AG10803 (cell line): Measurements from ENCODE around the gene CMSS1.

ENCODE experiments used
- DNase-seq: peaks from one replicate; pipeline ENCODE4 v3.0.0; 2010; ENCODE audit warnings: low read depth
- H3K4me3 ChIP-seq: 2 replicates; pipeline ENCODE4 v1.5.1; 2011; ENCODE audit warnings: mild to moderate bottlenecking, low read length, control low read depth
- CTCF ChIP-seq: conservative IDR thresholded peaks from 2 replicates; pipeline ENCODE4 v1.5.1; 2011; ENCODE audit warnings: mild to moderate bottlenecking, low read length, control low read depth, inconsistent platforms

The CMSS1 gene

DNA sequence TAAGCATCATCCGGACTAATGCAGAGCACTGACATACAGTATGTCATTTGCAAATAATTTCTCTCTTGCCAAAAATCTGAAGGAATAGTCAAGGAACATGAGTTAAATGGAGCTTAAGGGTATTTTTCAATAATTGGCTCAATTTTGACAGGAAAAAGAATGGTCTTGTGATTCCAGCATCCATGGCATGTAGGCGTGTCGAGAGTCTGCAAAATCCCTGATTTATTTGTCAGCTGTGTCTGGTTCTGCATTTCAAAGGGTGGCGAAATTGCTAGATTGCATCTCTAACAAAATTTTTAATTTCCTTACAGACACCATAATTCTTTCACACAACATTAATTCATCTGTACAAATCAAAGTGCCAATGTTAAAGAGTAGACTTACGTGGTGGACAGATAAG, 377.7 kb downstream of the CMSS1 start:
- DNase-seq, result peak; percentile 48
- no peak for TF ChIP-seq CTCF
- H3K4me3 ChIP-seq, result no peak overlapping the region

GRCh38 chr3:100197876-100198275, 380.2 kb downstream of the CMSS1 start:
- DNase-seq, result no peak
- H3K4me3 ChIP-seq, result no peak overlapping the region
- TF ChIP-seq CTCF, result no peak

- no peak for DNase-seq
- TF ChIP-seq CTCF, result no peak
- H3K4me3 ChIP-seq, result no peak overlapping the region
Measured at GRCh38 chr3:100198579-100199269, 381.1 kb downstream of the CMSS1 start.

DNA sequence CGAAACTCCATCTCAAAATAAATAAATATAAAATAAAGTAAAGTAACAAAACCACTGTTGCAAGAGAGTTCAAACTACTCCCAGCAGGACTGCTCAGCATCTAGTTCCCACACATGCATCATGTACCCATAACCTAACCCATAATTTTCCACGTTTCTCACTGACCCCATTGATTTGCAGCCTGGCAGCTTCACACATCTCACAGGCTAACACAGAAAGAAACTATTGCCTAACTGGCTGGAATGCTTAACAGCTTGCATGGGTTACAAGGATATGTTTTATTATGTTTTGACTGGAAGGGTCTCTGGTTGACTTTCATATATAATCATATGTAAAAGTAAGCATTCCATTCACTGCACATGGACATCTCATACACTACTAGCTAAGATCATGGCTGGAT, 387.5 kb downstream of the CMSS1 start:
- no peak for TF ChIP-seq CTCF
- H3K4me3 ChIP-seq, result no peak overlapping the region
- DNase-seq, result peak; percentile 71

- DNase-seq, result no peak
- no peak for TF ChIP-seq CTCF
- H3K4me3 ChIP-seq, result no peak overlapping the region
Measured at GRCh38 chr3:100206687-100207086, 389.0 kb downstream of the CMSS1 start.

GRCh38 chr3:100207886-100208285, 390.2 kb downstream of the CMSS1 start:
- DNase-seq, result no peak
- H3K4me3 ChIP-seq, result no peak overlapping the region
- TF ChIP-seq CTCF, result no peak

DNA sequence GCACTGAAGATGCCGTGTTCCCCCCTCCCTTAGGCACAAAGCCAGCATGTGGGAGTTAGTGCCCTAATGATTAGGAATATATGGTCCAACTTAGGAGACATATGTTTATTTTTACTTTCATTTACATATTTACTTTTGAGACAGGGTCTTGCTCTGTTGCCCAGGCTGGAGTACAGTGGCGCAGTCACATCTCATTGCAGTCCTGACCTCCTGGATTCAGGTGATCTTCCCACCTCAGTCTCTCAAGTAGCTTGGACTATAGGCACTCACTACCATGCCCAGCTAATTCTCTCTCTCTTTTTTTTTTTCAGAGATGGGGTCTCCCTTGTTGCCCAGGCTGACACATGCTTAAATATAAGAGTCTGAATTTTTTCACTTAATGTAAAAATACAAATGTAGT, 391.5 kb downstream of the CMSS1 start:
- H3K4me3 ChIP-seq, result no peak overlapping the region
- no peak for DNase-seq
- TF ChIP-seq CTCF, result no peak
